Measurements from ENCODE around the gene KLK10.

GRCh38 chr19:51015691-51016267 lies 3.7 kb downstream of the KLK10 start:
- TF ChIP-seq GATA3 (IDR thresholded peaks at IDR 0.05; ENCODE audit: low read depth, low read length) (no peak), GATA2 (IDR thresholded peaks at IDR 0.05; ENCODE audit: low read depth, low read length) (no peak)

Measured in SH-SY5Y (cell line).